DOHH2 (cell line): ENCODE measurements around the gene AQP5.

Experiments
- H3F3A ChIP-seq: fragments of 200-600 bp; sonication (generic), shearing (Covaris generic); 2 replicates; pipeline ENCODE4 v1.6.0; 2016; ENCODE audit warnings: antibody characterized with exemption, mild to moderate bottlenecking; ENCODE audit not compliant: control insufficient read depth, insufficient read depth
- H3K27ac ChIP-seq: fragments of 200-600 bp; sonication (generic); 2 replicates; pipeline ENCODE4 v1.5.1; 2014; ENCODE audit warnings: low read depth, mild to moderate bottlenecking, low read length, moderate library complexity
- H3K27me3 ChIP-seq: fragments of 200-600 bp; sonication (generic); 2 replicates; pipeline ENCODE4 v1.6.1; 2014; ENCODE audit warnings: mild to moderate bottlenecking, low read length, mixed read lengths; ENCODE audit not compliant: control insufficient read depth
- H3K36me3 ChIP-seq: fragments of 200-600 bp; sonication (generic); 2 replicates; pipeline ENCODE4 v1.6.1; 2014; ENCODE audit warnings: mild to moderate bottlenecking, low read length, moderate library complexity, mixed read lengths; ENCODE audit not compliant: control insufficient read depth
- H3K4me1 ChIP-seq: fragments of 200-600 bp; sonication (generic); 2 replicates; pipeline ENCODE4 v1.6.1; 2014; ENCODE audit warnings: mild to moderate bottlenecking, low read length, mixed read lengths; ENCODE audit not compliant: control insufficient read depth
- H3K4me2 ChIP-seq: fragments of 200-600 bp; sonication (generic); 2 replicates; pipeline ENCODE4 v1.6.0; 2014; ENCODE audit warnings: mild to moderate bottlenecking, low read length, moderate library complexity
- H3K4me3 ChIP-seq: fragments of 200-600 bp; sonication (generic); 2 replicates; pipeline ENCODE4 v1.5.1; 2014; ENCODE audit warnings: mild to moderate bottlenecking, low read length, mixed read lengths
- H3K79me2 ChIP-seq: fragments of 200-600 bp; sonication (generic); 2 replicates; pipeline ENCODE4 v1.6.1; 2014; ENCODE audit warnings: mild to moderate bottlenecking, low read length, mixed read lengths; ENCODE audit not compliant: control insufficient read depth
- H3K9me2 ChIP-seq: fragments of 200-600 bp; sonication (generic); replicated peaks from 2 replicates; pipeline ENCODE4 v1.6.1; 2014; ENCODE audit warnings: mild to moderate bottlenecking, low read length, mixed read lengths; ENCODE audit not compliant: control insufficient read depth
- H3K9me3 ChIP-seq: fragments of 200-600 bp; sonication (generic); 2 replicates; pipeline ENCODE4 v1.6.1; 2014; ENCODE audit warnings: antibody characterized with exemption, low read length, mixed read lengths; ENCODE audit not compliant: control insufficient read depth, insufficient read depth
- H4K20me1 ChIP-seq: fragments of 200-600 bp; sonication (generic); 2 replicates; pipeline ENCODE4 v1.6.0; 2014; ENCODE audit warnings: low read depth, mild to moderate bottlenecking, antibody characterized with exemption, low read length, moderate library complexity; ENCODE audit not compliant: control insufficient read depth, insufficient read depth
- EZH2phosphoT487 ChIP-seq: fragments of 200-600 bp; sonication (generic); IDR thresholded peaks from 2 replicates; pipeline ENCODE4 v1.6.1; 2017; ENCODE audit warnings: borderline replicate concordance, mild to moderate bottlenecking, antibody characterized with exemption, low read length, moderate library complexity, mixed read lengths
- TF ChIP-seq, protein P1 (sequence below): fragments of 200-600 bp; sonication (generic); IDR thresholded peaks from one replicate; pipeline ENCODE4 v1.5.1; 2014; ENCODE audit warnings: antibody characterized with exemption, mild to moderate bottlenecking, low read depth, low read length; ENCODE audit not compliant: poor library complexity, severe bottlenecking

Gene AQP5

DNA sequence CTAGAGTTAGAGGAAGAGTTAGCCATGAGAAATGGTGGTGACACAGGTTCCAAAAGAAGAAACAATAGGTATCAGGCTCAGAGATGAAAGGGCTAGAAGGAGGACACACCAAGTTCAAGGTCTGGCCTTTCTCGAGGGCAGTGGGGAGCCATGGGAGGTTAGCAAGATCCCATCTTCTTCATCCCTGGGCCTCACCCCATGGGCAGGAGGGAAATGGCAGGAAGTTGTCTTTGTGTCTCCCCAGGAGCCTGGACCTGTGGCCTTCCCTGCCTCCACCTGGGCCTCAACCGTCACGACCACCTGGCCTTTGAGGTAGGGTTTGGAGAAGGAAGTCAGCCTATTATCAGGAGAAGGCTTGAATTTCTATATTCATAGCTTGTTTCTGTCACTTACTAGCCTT is 17.0 kb upstream of the AQP5 start:
- no peak overlapping the region for H3K4me3 ChIP-seq
- H3K36me3 ChIP-seq = no peaks in the 10 kb centered on the region
- H3K9me3 ChIP-seq = no peaks in the 10 kb centered on the region
- 0 out of 2 replicates have a peak, but pooled peaks cover 2% of the 10 kb centered on the region for H3F3A ChIP-seq
- no peak overlapping the region for H3K27ac ChIP-seq
- no peaks in the 10 kb centered on the region for H3K9me2 ChIP-seq
- H3K27me3 ChIP-seq = no peaks in the 10 kb centered on the region
- H4K20me1 ChIP-seq = no peaks in the 10 kb centered on the region
- no peaks in the 10 kb centered on the region for H3K79me2 ChIP-seq
- 0 out of 2 replicates have a peak overlapping the region, but pooled peaks have one; percentile 72 for H3K4me2 ChIP-seq
- H3K4me1 ChIP-seq = peaks cover 12% of the 10 kb centered on the region
- TF ChIP-seq EZH2phosphoT487 = no peak
- TF ChIP-seq, protein P1, sequence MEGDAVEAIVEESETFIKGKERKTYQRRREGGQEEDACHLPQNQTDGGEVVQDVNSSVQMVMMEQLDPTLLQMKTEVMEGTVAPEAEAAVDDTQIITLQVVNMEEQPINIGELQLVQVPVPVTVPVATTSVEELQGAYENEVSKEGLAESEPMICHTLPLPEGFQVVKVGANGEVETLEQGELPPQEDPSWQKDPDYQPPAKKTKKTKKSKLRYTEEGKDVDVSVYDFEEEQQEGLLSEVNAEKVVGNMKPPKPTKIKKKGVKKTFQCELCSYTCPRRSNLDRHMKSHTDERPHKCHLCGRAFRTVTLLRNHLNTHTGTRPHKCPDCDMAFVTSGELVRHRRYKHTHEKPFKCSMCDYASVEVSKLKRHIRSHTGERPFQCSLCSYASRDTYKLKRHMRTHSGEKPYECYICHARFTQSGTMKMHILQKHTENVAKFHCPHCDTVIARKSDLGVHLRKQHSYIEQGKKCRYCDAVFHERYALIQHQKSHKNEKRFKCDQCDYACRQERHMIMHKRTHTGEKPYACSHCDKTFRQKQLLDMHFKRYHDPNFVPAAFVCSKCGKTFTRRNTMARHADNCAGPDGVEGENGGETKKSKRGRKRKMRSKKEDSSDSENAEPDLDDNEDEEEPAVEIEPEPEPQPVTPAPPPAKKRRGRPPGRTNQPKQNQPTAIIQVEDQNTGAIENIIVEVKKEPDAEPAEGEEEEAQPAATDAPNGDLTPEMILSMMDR = no peak

DNA sequence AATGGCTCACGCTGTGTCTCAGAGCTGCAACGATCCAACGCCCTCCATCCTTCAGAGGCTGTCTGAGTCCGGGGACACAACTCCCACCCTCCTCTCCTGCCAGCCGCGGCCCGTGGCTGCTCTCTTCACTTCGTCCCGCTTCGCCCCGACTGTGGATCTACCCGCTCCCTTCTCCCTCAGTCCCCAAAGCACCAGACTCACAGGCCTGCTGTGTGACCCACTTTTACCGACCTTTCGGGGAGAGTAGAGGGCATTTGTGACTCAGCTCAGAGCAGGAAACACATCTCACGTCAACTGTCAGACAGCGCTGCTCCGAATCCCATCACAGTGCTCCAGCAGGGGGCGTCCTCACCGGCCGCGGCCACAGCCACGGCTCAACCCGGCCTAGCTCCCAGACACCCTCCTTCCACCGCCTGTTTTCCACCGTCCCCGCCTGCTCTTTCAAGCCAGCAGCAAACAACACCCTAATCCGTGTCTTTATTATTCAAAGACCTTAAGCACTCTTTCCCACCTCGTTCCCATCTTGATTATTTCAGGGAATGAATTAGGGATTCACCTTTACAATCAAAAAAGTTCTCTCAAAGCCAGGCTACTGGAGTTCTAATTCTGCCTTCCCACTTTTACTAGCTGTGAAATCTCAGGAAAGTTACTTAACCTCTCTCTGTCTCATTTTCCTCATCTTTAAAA is 16.1 kb upstream of the AQP5 start:
- H3K36me3 ChIP-seq = no peaks in the 10 kb centered on the region
- peaks cover 12% of the 10 kb centered on the region for H3K4me1 ChIP-seq
- no peaks in the 10 kb centered on the region for H3K9me2 ChIP-seq
- peak overlapping the region; percentile 72 for H3K4me2 ChIP-seq
- no peaks in the 10 kb centered on the region for H3K27me3 ChIP-seq
- no peaks in the 10 kb centered on the region for H3K9me3 ChIP-seq
- no peaks in the 10 kb centered on the region for H3K79me2 ChIP-seq
- H3K27ac ChIP-seq = no peak overlapping the region
- TF ChIP-seq, protein P1 = peak; percentile 94
- TF ChIP-seq EZH2phosphoT487 = no peak
- H4K20me1 ChIP-seq = no peaks in the 10 kb centered on the region
- 0 out of 2 replicates have a peak, but pooled peaks cover 2% of the 10 kb centered on the region for H3F3A ChIP-seq
- H3K4me3 ChIP-seq = peak overlapping the region; percentile 67

DNA sequence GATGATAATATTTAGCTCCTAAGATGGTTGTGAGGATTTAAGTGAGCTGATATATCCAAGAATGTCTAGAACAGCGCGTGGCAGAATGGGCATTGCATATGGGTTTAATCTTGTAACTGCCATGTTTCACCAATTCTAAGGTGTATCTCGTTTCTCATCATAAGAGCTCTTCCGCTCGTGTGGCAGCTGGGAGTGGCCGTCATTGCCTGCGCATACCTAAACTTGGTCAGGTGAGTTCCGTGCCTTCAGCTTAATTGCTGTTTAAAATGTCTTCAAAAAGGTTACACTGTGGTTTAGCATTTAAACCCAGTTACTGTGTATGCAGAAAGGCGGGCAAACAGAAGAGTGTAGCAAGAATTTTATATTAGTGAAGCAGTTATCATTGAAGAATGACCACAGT is 15.6 kb upstream of the AQP5 start:
- Histone ChIP-seq H3K27me3 (no peaks in the 10 kb centered on the region), H3K36me3 (no peaks in the 10 kb centered on the region), H3K79me2 (no peaks in the 10 kb centered on the region), H3F3A (0 out of 2 replicates have a peak, but pooled peaks cover 2% of the 10 kb centered on the region), H4K20me1 (no peaks in the 10 kb centered on the region), H3K9me2 (no peaks in the 10 kb centered on the region), H3K4me2 (no peak overlapping the region; the same call in 1 of the 2 replicates), H3K4me1 (peaks cover 12% of the 10 kb centered on the region), H3K9me3 (no peaks in the 10 kb centered on the region), H3K27ac (no peak overlapping the region), H3K4me3 (no peak overlapping the region)
- no peak for TF ChIP-seq EZH2phosphoT487
- TF ChIP-seq, protein P1 = no peak
